IPS-18c (cell line): ENCODE results near the gene PRRX2.
A peak's percentile ranks its signal among the peaks of the same experiment; 100 is the strongest.
"Not testable (repeated sequence)": the region's sequence is repeated elsewhere in the genome, so short reads cannot be mapped to it uniquely, and the experiment has no call there.

Experiments used
- H3K4me3 ChIP-seq: 2 replicates; pipeline ENCODE4 v1.7.0; 2013; ENCODE audit warnings: low read depth, mild to moderate bottlenecking, low read length, moderate library complexity; ENCODE audit not compliant: insufficient read depth
- H3K9me3 ChIP-seq: one replicate; pipeline ENCODE4 v1.6.1; 2013; ENCODE audit warnings: mild to moderate bottlenecking, low read length, moderate library complexity; ENCODE audit not compliant: control insufficient read depth, insufficient read depth

PRRX2 gene

DNA sequence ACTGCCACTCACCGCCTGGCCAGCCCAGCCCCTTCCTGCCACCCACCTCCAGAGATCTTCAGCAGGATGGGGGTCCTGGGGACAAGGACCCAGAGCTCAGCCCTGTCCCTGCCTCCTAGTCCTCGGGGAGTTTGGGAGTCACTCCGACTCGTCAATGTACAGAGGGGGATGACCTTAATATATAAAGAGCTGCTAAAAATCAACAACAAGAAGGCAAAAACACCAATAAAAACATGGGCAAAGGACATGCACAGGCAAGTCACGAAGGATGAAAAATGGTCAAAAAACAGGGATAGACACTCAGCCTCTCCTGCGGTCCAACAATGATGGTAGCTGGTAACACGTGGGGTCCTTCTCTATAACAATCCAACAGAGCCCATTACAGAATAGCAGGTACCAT, 18.8 kb upstream of the PRRX2 start:
- no peaks in the 10 kb centered on the region for H3K9me3 ChIP-seq
- H3K4me3 ChIP-seq, result no peak overlapping the region

GRCh38 chr9:129647635-129648034, 17.8 kb upstream of the PRRX2 start:
- Histone ChIP-seq H3K9me3 (no peaks in the 10 kb centered on the region), H3K4me3 (no peak overlapping the region)

DNA sequence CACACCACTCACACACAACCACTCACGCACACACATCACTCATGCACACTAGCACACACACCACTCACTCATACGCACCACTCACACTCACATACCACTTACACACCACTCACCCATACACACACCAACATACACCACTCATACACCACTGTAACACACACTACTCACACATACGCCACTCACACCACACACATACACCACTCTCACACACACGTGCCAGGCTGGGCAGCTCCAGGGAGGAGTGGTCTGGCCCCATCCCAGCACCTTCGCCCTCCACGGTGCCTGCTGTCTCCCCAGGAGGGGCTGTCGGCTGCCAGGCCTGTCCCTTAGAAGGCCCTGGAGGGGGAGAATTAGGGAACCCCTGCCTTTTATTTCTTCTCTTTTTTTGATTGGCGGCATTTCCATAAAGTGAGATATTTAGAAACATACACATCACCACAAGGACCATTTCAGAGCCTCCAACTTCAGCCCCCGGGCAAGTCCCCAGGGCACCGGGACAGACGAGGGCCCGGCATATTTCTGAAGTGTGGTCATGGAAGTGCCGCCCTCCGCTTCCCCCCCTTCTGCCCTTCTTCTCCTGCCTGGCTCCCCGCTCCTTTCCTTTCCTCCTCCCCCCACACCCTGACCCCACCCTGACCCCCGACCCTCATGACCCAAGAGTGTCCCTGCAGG, 17.2 kb upstream of the PRRX2 start:
- Histone ChIP-seq H3K9me3 (no peaks in the 10 kb centered on the region), H3K4me3 (no peak overlapping the region)

DNA sequence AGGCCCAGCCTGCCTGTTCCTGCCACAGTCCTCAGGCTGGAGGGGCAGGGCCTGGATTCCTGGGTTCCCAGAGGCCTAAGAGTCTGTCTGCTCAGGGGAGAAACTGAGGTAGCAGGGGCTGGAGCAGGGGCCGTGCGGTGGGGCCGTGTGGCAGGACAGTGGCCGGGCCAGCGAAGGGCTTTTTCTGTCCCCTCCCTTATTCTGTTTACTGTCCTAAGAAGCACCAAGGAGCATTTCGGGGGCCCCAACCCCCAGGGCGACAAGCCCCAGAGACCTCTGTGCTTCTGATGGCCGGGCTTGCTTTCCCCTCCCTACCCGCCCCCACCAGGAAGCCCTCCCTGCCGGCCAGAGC, 16.7 kb upstream of the PRRX2 start:
- H3K9me3 ChIP-seq, result no peaks in the 10 kb centered on the region
- H3K4me3 ChIP-seq, result no peak overlapping the region

DNA sequence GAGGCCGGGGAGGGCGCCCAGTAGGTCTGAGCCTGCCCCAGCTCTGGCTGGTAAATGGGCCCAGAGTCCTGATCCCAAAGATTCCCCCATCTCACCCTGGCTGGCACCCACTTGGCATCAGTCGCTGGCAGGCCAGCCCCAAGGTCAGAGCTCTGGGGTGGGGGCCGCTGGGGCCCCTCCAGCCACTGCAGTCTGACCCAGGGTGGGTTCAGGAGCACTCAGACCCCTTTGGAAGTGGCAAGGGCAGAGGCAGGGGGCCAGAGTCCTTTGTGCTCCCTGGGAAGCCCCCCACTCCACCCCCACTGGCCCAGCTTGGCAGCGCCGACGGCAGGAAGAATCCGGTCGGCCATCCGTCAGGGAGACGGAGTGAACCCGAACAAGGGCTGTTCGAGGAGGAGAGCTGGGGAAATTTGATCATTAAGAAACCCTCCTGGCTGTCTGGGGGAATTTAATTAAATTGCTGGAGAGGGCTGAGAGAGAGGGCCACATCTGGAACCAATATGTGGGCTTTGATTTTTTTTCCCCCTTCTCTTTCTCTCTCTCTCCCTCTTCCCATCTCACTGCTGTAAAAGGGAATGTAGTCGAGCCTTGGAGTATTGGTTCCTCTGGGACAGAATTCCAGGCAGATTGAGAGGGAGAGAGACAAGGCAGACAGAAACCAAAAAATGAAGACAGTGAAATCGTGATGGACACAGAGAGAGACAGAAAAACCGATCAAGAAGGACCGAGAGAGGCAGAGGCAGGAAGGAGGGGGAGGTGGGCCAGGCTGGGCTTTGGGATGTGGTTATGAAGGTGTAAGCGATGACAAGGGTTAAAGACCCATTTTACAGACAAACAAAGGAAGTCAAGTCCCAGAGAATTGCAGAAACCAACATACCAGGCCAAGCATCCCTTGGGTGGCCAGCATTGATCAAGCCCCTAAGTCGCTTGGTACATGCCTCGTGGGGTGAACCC, 15.4 kb upstream of the PRRX2 start:
- no peaks in the 10 kb centered on the region for H3K9me3 ChIP-seq
- H3K4me3 ChIP-seq, result no peak overlapping the region

DNA sequence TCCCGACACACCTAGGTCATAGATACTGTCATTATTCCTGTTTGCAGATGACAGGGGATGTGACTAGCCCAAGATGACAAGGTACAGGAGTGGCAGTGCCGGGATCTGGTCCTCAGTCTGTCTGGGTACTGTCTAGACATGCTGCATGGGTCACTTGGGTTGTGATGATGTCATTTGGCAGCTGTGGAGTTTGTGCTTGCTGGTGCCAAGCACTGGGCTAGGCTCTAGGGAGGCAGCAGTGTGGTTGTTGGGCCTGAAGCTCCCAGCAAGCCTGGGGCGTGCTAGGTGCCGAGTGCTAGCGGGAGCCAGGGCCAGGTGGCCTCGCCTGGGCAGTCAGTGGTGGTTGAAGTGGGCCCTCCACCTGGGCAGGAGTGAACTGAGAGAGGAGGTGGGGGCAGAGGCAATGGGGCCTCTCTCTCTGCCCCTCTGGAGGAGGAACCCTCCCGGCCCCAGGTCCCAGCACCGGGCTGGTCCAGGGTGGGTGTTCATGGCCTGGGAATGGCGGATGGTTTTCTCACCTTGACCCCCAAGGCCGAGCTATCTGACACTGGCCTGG, 14.7 kb upstream of the PRRX2 start:
- Histone ChIP-seq H3K9me3 (no peaks in the 10 kb centered on the region), H3K4me3 (no peak overlapping the region)

DNA sequence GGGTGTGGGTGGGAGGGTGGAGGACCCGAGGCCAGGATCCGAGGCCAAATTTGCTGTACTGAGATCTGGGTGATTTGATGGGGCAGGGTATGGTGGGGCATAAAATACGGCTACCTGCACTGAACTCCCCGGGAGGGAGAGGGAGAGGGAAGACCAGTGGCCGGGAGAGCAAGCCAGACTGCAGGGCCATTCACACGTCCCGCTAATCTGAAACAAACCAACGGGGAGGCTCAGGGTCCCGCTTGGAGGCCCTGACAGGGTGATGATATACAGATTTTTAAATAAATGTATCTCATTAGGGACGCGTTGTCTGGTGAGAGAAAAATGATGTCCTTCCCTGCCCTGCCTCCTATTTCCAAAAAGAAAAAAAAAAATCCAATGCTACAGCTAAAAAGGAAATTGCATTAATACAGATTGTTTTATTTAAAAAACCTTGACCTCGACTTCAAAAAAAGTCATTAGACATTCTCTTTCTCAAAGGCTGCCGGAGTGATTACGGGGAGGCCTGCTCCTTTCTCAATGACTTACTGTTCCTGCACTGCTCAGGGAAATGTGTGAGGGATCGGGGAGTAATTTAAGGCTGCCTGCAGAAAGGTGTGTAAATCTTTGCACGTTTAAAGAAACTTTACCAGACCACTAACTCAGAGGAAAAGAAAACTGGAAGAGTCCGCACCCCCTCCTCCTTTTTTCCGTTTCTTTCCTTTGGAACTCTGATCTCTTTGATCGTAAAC, 11.5 kb upstream of the PRRX2 start:
- Histone ChIP-seq H3K9me3 (no peaks in the 10 kb centered on the region), H3K4me3 (no peak overlapping the region)

DNA sequence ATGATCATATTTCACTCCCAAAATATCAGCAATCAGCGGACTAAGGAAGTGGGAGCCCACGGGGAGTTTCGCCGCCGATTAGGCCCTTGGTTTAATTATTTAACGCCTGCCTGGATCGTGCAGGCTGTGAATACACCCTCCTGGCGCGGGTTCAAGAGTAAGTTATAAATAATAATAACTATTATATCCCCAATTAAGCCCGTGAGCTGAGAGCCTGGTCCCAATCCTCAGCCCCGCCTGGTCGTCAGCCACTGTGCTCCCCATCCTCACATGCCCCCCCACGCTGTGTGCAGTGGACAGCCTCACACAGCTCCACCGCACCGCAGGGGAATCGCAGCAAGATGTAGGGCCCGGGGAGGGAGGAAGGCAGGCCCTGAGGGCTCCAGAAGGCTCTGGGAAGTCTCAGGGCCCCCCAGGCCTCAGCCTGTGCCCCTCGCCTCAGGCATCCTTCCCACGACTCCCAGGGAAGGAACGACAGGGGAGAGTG, 10.8 kb upstream of the PRRX2 start:
- Histone ChIP-seq H3K9me3 (no peaks in the 10 kb centered on the region), H3K4me3 (no peak overlapping the region)

- no peaks in the 10 kb centered on the region for H3K9me3 ChIP-seq
- H3K4me3 ChIP-seq, result no peak overlapping the region
Measured at GRCh38 chr9:129655154-129655553, 10.3 kb upstream of the PRRX2 start.

DNA sequence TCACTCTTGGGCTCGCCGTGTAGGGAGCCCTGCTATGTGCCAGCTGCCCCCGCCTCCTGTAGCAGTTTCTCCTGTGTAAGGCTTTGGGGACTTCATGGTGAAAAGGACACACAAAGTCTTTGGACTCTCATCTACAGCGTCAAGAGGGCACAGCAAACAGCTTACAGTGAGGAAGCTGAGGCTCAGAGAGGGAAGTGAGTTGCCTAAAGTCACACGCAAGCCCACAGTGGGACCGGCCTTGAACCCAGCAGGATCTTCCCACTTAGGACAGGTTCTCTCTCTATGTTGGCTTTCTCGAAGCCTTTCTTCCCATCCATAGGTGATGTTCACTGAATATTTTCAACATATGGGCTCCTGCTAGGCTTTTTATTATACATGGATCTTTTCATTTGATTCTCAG, 9.8 kb upstream of the PRRX2 start:
- Histone ChIP-seq H3K4me3 (no peak overlapping the region), H3K9me3 (no peaks in the 10 kb centered on the region)

DNA sequence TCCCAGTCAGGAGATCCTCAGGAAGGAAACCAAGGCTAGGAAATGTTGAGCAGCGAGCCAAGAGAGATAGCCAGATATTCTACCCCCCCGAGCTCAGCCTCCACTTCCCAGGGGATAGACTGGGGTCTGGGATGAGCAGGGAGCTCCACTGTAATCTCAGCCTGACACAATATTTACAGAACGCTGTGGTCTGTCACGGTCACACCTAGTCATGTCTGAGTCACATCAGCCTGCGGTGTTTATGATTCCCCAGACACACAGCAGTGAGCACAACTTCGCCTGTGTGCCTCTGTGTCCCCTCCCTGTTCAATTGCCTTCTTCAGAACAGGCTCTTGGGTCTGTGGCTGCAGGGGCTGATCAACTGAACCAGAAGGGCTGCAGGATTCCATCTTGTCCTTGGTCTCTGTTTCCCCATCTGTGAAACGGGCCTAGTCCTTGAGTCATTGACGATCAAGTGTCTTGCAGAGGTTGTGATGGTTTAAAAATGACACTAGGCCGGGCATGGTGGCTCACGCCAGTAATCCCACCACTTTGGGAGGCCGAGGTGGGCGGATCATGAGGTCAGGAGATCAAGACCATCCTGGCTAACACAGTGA, 8.6 kb upstream of the PRRX2 start:
- no peak overlapping the region for H3K4me3 ChIP-seq
- H3K9me3 ChIP-seq, result no peaks in the 10 kb centered on the region

DNA sequence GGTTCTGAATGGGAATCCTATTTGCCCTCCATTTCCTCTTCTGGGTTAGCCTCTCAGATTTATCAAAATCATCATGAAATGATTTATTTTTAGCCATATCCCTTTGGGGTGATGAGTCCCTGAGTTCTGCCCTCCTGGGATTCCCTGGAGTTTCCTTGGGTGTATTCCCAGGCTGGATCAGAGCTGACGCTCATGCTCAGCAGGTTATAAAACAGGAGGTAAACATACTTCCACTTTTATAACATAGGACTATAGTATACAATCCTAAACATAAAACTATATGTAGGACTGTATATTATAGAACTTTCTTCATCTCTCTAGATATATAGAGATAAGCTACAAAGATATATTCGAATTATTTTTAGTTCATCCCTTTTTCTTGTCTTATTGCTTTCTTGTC, 4.4 kb upstream of the PRRX2 start:
- H3K9me3 ChIP-seq, result no peaks in the 10 kb centered on the region
- H3K4me3 ChIP-seq, result no peak overlapping the region

GRCh38 chr9:129662239-129662638, 3.2 kb upstream of the PRRX2 start:
- H3K9me3 ChIP-seq, H3K4me3 ChIP-seq: not testable (repeated sequence)

GRCh38 chr9:129664746-129665388, 580 bp upstream of the PRRX2 start:
- H3K4me3 ChIP-seq, result peak overlapping the region; percentile 52; the same call in 1 of the 2 replicates

DNA sequence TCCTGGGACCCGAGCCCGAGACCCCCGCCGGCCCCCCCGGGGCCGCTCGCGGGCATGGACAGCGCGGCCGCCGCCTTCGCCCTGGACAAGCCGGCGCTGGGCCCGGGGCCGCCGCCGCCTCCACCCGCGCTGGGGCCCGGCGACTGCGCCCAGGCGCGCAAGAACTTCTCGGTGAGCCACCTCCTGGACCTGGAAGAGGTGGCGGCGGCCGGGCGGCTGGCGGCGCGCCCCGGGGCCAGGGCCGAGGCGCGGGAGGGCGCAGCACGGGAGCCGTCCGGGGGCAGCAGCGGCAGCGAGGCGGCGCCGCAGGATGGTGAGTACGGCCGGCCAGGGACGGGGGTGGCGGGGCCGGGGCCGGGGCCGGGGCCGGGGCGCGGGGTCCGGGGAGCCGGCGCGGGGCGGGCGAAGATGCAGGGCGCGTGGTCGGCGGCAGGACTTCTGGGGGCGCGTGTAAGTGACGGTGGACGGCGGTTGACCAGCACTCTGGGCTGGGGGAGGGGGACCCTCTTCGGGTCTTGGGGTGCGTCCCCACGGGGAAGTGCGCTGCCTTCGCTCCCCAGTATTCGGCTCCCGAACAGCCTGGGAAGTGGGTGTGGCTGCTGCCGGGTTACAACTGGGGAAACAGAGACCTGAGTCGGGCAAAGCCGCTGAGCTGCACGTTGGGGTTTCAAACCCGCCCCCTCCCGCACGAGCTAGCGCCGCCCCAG, 520 bp downstream of the PRRX2 start:
- Histone ChIP-seq H3K9me3 (no peaks in the 10 kb centered on the region), H3K4me3 (peak overlapping the region; percentile 52)

More at GRCh38 chr9:129664746-129665388, 580 bp upstream of the PRRX2 start:
- no peaks in the 10 kb centered on the region for H3K9me3 ChIP-seq

DNA sequence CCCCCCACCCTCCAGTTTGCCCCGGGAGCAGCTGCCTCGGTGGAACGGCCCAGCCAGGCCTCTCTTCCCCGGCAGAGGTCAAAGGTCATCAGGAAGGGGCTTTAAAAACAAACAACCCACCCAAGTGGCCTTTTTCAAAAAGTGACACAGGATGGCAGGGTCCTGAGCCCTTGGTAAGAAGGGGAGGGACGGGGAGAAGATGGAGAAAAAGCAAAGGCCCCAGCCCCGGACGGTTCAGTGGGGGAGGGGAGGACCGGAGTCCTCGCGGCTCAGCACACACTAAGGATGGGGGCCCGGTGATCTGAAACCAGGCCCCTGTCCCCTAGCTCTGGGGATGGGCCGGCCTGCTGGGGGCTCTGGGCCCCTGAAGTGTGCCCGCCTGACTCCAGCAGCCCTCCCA, 1.1 kb downstream of the PRRX2 start:
- peak overlapping the region; percentile 40 for H3K4me3 ChIP-seq
- no peaks in the 10 kb centered on the region for H3K9me3 ChIP-seq
